Kidney capillary endothelial cell (primary cell): ENCODE data around the gene EHHADH.

Experiments used
- DNase-seq: peaks from one replicate; pipeline ENCODE4 v3.0.0-alpha.2; 2018; ENCODE audit warnings: low spot score

Gene EHHADH

DNA sequence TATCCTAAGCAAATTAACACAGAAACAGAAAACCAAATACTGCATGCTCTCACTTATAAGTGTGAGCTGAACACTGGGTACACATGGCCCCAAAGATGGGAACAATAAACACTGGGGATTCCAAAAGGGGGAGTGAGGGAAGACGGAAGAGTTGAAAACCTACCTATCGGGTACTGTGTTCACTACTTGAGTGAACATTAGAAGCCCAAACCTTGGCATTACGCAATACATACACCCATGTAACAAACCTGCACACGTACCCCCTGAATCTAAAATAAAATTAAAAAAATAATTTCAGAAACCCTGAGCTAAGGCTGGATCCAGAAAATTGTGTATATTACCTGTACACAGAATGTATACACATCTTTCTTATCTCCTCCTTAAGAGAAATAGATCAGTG lies 58.2 kb downstream of the EHHADH start:
- DNase-seq, result no peak

DNA sequence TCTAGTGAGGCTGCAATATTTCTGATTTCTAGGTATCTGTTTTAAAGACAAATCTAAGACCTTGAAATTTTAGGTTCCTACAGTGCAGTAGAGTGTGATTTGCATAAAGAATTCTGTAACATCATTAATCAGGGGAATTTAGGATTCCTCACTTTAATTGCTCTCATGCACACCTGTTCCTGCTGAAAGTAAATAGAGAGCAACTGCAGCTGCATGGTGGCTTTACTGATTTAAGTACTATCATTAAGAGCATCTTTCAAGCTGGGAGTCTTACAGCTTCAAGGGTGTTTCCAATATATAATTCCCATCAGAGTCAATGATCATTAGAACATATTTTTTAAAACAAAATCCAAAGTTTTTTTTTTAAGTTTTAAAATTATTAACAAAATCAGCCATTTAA lies 65.0 kb downstream of the EHHADH start:
- no peak for DNase-seq

DNA sequence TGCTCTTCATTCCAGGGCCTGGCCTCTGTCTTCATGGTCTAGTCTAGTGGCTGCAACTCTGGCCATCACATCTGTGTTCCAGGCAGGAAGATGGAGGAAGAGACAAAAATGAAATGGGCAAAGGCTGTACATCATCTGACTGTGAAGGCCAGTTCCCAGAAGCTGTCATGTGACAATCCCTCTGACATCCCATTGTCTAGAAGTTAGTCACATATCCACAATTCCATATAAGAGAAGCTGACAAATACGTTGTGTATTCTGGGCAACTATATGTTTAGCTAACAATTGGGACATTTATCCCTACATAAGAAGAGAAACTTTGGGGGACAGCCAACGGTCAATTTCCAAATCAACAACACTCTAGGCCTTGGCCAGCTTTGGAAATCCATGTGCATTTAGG lies 66.5 kb downstream of the EHHADH start:
- DNase-seq, result no peak

DNA sequence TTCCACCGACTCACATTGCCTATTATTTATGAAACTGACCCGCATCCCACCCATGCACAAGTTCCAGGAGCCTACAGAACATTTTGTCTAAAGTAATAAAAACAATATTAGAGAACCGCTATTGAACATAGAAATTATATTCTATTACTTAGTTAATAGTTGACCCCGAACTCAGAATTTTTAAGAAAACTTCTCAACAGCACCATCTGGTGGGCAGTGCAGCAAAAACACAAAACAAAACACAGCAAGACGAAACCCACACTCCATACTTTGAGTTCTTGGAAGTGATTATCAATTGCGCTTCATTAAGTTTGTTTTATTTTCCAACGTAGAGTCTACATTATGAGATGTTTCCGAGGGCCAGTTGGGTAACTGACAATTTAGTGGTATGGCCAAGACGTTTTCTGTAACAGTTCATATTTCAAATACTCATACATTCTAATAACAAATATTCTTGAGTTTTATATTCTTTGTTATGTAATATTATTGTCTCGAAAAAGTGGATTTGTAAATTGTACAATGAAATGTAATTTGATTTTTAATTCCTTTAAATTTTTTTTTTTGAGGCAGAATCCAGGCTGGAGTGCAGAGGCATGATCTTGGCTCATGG lies 77.0 kb downstream of the EHHADH start:
- DNase-seq, result peak; percentile 52

DNA sequence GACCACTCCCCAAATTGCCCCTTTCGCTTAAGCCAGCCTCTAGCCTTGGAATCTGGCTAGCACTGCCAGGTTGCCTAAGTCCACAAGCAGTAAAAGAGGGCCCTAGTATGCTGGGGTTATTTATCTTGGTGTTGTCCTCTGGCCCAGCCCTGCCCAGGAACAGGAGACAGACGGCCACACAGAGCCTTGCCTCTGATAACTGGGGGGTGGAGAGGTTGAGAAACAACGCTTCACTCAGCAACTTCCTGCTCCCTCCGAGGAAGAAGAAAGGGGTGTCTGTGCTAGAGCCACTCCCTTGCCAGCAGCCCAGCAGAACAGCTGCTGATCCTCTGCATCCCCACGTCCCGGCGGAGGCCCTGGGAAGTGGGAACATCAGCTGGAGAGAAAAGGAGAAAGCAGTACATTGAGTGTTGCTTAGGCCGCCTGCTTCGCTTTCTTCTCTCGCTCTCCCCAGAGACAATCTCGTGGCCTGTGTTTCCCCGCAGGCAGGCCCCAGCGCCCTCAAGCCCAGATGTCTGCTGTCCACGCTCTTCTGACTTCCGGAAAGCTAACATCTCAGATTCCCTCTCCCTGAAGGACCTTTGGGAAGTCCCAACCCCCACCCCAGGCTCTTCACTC lies 78.4 kb downstream of the EHHADH start:
- DNase-seq, result no peak

DNA sequence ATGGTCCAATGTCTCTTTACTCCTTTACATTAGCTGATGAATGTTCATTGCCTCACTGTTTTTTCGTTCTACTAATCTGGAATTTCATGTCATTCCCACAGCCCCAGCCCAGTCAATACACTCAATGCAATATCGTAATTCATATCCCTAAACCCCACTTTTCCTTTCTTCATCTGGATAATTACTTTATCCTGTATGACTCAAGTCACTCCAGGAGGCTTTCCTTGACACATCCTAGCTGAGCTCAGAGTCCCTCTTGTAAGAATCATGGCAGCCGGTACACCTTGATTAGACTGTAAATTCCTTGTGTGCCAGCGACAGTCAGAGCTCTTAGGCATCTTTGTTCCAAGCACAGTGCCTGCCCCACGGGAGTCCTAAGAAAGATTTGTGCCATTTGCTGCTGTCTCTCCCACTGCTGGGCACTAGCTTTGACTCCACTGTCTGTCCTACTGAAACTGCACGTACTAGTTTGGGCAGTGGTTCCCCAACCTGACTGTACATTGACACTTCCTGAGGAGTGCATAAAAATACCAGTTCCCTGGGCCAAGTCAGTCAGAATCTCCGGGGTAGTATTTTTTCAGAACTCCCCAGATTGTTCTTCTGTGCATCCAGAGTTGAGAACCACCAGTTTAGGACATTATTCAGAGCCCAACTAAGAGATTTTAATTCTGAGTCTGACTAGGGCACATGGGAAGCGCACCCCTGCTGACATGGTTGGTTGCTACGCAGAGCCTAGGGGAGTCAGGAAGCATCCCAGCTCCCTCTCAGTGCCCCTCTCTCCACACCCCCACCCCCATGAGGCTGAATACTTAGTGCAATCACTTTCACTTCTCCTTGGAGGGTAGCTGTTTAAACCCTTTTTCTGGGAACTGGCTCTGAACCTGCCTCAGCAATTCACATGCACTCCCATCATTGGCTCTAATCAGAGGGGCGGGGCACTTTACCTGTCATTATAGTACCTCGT lies 81.5 kb downstream of the EHHADH start:
- no peak for DNase-seq

DNA sequence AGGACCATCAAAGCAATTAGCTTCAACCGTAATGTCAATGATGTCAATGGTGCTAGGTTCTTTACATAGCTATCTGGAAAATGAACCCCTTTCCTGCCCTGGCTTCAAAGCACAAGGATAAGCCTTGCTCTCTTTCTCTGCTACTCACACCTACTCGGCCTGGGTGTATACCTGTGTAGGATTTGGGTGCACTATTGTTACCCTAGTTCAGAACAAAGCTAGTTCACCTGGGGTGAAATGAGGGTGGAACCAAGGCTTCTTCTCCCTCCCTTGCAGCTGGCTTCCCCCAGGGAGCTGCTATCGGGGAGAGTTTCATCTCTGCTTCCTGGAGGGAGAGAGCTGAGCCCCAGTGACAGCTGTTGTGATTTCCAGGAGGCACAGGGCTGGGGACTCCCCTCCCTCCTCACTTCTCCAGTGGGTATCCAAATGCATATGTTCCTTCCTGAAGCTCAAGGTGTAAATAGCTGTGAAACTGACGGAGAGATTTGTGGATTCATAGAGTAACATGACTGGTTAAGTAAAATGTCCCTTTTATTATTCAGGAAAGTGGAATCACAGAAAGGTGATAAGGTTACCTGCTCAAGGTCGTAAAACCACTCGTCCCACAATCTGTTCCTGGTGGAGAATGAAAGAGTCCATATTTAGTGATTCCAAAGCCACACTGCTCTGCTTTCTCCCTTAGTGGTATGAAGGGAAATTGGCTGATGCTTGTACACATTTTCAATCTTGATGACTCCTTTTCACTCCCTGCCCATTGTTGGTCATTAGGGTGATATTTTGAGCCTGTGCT lies 89.2 kb downstream of the EHHADH start:
- DNase-seq, result no peak

DNA sequence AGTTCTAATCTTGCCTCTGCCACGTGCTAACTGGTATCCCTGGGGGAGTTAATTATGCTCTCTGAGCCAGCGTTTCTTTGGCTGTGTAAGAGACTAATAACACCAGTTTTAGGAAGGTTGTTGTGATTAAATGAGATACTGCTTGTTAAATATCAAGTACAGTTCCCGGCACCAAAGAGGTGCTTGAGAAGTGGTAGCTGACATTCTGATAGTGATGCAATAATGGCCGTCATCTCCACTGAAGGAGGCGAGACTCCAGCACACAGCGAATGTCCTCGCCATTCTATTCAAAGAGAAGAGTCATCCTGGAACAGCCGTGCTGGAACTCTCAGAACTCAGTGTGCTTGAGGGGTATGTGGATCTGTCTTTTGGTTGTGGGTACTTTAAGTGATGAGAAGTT lies 91.2 kb downstream of the EHHADH start:
- no peak for DNase-seq

DNA sequence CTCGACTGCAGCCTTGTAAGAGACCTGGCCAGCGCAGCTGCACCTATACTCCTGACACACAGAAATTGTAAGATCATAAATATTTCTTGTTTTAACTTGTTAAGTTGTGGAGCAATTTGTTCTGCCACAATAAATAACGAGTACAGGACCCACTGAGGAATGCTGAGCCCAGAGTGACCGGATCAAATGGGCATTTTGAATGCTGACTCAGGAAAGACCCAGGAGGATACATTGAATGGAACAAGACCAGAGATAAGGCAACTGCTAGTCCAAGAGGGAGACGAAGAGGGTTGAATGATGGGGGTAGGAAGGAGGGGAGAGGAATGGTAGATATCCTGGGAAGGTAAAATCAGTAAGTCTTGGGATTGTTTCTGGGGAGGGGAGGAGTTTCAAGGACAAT lies 92.1 kb downstream of the EHHADH start:
- no peak for DNase-seq

DNA sequence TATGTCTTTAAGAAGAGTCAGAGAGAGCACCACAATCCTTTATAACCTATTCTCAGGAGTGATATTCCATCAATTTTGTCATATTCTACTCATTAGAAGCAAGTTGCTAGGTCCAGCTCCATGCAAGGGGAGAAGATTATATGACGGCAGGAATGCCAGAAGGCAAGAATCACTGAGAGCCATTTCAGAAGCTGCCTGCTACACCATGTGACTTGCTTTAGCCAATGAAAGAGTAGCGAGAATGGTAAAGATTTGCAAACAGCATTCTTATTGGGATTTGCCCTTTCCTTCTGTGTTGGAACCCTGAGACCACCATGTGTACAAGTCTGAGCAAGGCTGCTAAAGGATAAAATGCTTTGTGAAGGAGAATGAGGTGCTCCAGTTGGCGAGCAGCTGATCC lies 96.5 kb downstream of the EHHADH start:
- DNase-seq, result no peak

DNA sequence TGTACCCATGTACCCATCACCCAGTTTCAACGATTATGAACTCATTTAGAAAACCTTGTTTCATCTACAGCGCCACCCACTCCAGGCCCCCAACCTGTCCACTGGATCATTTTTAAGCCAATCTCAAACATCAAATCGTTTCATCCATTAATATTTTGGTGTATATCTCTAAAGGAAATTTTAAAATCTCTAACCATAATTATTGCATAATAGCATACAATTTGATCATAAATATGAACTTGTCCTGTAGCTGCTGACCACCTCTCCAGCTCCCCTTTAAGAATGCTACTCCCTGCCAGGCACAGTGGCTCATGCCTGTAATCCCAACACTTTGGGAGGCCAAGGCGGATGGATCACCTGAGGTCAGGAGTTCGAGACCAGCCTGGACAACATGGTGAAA lies 98.2 kb downstream of the EHHADH start:
- DNase-seq, result no peak

DNA sequence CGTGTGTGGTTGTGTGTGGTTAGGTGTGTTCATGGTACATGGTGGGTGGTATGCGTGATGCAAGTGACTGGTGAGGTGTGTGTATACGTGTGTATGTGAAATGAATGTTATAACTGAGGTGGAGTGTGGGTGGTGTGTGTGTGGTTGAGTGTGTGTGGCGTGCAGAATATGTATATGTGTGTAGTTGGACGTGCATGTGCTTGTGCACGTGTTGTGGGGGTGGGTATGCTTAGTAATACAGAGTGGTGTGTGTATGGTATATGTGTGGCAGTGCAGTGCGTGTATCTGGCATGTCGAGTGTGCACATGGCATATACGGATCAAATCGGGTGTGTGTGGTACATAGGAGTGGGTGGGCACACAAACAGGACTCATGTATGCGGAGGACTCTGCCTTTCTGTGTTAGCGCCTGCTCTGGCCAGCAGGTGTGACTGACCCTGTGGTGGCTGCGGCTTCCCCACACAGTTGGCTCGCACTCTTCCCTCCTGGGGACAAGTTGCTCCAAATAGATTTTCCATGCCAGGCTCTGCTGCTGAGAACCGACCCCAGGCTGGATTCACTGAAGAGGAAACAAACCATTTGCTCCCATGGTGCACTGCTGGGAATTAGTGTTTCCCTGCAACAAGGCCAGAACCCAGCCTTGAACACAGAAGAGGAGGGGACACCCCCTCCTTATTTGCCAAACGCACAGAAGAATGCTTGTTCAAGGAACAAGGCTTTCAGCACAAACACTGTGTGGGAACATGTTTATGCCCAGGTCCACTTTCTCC lies 99.8 kb downstream of the EHHADH start:
- DNase-seq, result no peak

DNA sequence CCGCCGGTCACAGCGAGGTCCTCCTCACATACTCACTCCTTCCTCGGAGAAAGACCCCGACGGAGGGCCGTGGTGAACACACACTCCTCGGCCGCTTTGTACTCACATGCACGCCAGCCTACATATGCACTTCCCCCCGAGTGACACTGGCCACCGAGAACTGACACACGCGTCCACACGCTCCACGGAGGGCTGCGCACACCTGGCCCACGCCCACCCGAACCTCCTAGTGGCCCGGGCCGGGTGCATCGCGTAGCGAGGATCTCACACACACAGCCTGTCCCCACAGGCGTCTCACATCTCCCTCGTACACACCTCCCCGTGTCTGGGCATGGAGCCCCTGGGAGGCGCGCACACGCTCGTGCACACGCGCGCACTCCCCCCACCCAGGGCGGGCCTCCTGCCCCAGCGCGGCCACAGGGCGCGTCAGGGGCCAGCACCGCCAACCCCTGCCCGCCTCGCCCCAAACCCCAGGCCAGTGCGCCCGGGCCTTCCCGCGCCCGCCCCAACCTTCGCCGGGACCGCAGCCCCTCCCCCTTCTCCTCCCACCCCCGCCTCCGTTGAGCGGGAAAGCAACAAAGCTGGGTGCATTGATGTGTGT lies 100.6 kb downstream of the EHHADH start:
- no peak for DNase-seq

DNA sequence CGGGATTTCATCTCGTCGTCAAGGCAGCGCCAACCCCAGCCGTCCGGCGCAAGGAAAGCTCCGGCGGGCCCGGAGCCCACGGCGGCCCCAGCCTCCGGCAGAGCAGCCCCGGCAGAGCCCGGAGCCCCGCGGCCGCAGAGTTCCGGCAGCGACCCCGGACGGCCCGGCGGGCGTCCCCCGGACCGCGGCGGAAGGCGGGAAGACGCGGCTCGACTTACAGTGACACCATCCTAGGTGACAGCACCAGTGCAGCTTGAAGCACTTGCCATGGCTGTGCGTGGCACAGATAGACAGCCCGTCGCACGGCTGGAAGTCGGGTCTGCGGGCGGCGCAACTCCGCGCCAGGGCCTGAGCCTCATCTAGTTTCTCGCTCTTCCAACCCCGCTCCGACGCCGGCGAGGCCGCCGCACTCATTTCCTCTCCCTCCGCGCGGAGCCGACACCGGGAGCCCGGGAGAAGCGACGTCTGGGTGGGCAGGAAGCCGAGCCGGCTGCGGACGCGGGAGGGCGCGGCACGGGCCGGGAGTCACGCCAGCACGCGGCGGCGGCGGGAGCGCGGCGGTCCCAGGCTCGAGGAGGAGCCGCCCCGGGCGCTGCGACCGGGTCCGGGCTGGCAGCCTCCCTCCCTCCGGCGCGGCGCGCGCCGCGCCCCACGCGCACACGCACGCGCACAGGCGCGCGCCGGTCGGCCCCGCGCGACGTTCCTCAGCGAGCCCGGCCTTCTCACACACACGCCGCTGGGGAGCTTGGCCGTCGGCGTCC lies 101.3 kb downstream of the EHHADH start, which contains the start of gene C3orf70:
Gene C3orf70 (minus strand): TSS at position 651 of the 761 bp plus-strand sequence. CDS start 237 bp downstream, at position 414.
- DNase-seq, result no peak

DNA sequence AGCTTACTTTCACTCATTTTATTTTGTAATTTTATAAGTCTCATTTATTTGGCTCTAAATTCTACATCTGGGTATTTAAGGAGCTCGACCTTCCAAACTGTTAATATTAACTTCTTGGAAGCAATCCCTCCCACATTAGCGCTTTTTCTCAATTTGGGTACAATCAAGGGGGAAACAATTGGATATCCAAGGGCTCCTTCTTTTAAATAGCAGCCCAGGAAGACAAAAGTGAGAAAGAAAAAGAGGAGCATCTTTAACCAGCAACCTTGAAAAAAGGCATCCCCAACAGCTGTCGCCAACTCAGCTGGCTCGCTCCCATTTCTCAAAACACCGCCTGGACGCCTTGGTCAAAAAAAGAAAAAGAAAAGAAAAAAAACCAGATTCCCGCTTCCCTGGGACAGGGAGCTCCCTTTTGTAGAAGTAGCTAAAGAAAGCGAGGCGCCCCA lies 101.9 kb downstream of the EHHADH start:
- no peak for DNase-seq

DNA sequence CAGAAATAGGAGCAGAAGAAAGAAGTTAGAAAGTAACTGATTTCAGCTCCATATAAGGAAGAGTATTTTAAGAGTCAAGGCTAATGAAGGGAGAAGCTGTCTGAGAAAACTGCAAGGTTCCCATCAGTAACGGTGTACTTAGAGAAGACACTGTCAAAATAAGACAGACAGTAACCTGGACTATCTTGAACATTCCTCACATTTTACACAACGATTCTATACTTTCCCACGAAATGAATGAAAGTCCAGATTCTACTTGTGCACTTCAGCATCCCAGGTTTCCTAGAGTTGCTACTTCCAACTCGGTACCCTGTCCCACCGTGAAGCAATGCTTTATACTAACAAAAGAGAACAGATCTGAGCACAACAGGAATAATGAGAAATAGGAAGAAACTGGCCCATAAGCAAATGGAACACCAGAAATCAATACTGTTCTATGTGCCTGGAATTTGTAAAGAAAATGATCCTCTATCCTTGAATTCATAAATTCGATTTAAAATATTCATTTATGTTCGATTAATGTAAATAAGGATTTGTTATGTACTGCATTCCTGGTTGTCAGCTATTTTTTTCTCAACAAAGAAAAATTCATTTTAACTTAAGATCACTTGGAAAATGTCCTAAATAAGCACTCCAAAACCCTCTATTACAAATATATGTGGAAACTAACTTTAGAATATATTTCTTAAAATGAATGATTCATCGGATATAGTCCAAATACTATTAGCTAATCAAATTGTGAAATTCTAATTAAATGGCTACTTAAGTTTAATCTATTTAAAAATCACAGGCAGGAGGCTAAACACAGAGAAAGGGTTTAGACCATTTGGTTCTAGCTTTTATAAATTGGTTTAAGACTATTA lies 102.5 kb downstream of the EHHADH start:
- DNase-seq, result no peak

DNA sequence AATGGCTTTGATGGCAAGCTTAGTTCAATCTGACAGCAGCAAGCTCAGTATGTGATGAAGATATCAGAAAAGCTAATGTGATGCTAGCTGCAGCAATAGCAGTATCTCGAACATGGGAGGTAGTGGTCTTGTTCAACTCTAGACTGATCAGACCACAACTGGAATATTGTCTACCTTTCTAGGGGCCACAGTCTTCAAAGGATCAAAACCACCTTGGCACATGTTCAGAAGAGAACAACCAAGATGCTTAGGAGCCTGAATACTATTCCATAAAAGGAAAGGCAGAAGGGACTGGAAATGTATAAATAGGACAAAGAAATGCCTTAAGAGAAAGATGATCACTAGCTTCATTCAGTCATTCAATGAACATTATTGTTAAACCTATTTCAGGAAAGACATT lies 103.3 kb downstream of the EHHADH start:
- DNase-seq, result no peak

DNA sequence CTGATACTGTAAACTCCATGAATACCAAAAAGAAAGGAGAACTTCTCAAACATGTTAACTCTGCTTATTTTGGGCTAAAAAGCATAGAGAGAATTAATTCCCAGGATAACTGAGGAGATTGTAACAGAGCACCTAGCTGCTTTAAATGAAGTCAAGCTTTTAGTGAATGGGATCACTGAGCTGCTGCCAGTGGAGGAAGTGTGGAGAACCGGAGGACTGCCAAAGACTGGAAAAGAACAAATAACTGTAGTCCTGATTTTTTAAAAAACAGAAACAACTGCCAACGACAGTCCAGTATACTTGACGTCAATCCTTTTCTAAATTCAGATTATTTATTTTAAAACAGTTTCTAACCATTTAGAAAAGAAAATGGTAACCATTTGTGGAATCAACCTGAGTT lies 104.3 kb downstream of the EHHADH start:
- DNase-seq, result no peak

DNA sequence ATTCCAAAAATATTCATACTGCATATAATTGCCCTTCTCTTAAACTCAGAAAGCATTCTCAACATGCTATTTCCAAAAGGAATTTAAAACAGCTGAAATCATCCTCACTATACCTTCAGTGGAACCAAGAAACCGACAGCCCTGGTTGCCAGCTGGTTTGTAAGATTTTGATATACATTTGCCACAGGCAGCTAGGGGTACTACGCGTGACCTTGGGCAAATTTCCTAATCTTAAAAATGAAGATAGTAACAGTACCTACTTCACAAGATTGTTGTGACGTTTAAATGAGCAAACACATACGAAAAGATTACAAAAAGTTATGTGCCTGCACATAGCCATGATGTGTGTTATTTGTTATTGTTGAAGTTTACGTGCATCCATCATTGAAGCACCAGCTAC lies 108.3 kb downstream of the EHHADH start:
- DNase-seq, result no peak
